ENCODE results near the gene MAP7.
"Not testable (repeated sequence)": the region's sequence is repeated elsewhere in the genome, so short reads cannot be mapped to it uniquely, and the experiment has no call there.

The MAP7 gene

DNA sequence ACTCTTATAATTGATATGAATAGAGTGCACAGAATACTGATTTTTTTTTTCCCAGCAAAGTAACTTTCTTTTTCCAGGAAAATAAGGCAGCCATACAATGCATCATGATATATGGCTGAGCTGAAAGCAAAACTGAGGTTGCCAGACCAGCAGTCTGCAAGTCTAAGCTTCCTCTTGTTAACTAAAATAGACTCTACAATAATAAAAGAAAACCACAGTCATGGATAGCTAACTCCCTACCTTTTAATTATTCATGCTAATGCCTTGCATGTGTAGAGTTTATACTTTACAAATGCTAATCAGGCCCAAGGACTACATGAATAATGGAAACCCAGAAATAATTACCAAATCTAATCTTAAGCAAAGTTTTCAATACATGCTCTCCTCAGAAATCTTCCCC is 47.4 kb downstream of the MAP7 start:
- no peak for DNase-seq (ENCODE audit: low read depth)

DNA sequence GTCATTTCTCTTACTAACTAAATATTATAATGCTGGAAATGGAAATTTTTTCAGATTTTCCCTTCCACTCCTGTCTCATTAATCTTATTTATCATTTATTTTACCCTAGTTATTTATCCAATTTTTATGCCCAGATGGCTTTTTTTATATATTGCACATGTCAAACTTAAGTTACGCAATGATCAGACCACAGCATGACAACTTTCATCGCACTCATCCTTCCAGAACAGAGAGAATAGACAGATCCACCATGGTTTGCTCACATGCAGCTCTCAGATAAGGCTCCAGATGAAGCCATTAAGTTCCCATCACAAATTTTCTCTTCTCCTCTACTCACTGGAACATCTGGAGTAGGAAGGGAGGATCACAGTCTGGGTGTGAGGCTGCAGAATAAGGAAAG is 48.7 kb downstream of the MAP7 start:
- no peak for DNase-seq (ENCODE audit: low read depth)

DNA sequence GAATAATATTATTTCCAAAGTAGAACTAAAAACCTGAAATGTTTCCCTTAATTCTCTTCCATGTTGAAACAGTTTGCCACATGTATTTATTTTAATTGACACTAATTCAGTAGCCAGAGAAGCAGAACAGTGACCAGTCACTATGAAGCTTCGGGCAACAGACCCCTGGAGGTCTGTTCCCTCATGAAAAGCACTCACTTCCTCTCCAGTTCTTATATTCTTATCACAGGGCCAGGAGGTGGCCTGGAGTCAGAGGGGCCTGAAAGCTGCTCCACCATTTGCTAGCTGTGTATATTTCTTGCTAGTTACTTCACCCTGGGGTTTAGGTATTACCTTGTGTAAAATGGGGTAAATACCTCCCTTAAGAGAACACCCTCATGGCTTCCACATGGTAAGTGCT is 49.1 kb downstream of the MAP7 start:
- DNase-seq (ENCODE audit: low read depth) = no peak

DNA sequence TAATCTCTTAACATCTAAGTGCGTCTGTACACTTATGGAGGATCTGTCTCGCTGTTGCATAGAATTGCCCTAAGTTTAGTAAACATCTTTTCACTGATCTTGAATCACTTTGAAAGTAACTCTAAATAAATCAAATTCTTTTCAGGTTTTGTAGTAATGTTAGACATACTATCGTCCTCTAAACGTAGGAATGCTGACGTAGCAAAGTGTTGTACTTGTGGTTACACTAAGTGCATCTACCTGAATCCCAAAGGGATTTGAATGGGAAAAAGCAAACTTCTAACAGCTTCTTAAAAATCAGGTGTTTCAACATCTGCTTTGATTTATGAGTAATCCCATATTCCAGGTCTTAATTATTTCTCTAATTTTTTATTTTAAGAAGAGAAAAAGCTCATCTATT is 49.8 kb downstream of the MAP7 start:
- no peak for DNase-seq (ENCODE audit: low read depth)

DNA sequence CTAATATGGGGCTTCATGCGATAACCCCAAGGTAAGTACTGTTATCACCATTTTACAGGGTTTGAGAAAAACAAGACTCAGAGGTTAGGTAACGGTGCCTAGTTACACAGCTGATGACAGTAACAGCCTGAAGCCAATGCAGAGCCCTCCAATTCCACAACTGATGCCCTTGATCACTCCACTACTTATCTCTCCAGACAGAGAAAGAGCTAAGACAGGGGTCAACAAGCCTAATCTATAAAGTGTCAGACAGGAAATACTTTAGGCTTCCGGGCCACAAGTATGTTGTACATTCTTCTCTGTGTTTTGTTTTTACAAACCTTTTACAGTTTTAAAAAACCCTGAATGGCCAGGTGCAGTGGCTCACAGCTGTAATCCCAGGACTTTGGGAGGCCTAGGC is 50.9 kb downstream of the MAP7 start:
- DNase-seq (ENCODE audit: low read depth) = no peak

DNA sequence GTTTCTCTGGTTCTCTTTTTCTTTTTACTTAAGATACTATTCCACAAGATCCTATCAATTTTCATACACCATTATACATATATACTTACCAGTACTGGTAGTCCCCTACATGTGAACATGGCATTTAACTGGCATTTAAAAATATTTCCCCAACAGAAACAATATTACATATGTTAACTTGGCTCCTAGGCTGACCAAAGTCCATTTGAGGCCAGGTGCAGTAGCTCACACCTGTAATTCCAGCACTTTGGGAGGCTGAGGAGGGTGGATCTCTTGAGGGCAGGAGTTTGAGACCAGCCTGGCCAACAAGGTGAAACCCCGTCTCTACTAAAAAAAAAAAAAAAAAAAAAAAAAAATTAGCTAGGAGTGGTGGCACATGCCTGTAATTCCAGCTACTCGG is 53.8 kb downstream of the MAP7 start:
- not testable (repeated sequence) for DNase-seq (ENCODE audit: low read depth)

DNA sequence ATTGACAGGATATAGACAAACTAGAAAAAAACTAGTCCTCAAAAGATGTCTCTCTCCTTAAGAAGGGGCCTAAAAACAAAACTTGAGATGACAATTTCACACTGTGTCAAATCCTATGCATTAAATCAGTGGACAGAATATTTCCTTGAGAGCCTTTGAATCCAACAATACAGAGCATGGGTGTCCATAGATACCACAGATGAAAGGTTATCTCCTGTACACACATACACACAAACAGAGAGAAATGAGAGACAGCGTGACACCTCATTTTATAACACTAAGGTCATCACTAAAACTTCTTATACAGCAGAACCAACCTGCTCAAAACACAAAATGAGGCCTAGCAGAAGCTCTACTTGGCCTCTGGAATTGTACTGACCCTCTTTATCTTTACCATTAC is 55.5 kb downstream of the MAP7 start:
- DNase-seq (ENCODE audit: low read depth) = no peak

DNA sequence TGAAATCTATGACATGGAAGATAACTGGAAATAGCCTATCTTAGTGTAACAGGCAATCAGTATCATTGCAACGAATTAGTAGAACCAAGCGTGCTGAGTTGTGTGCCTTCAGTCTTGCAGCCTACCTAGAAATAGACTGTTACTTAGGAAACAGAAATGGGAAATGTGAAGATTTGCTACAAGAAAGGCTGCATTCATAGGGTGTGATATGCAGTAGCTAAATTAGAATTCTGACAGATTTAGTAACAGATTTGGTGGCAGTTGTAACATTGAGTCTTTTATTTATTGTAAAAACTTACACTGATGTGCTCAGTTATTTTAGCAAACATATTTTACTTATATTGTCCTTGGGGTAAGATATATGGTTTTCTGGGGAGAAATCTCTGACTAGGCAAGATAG is 56.2 kb downstream of the MAP7 start:
- DNase-seq (ENCODE audit: low read depth) = no peak

DNA sequence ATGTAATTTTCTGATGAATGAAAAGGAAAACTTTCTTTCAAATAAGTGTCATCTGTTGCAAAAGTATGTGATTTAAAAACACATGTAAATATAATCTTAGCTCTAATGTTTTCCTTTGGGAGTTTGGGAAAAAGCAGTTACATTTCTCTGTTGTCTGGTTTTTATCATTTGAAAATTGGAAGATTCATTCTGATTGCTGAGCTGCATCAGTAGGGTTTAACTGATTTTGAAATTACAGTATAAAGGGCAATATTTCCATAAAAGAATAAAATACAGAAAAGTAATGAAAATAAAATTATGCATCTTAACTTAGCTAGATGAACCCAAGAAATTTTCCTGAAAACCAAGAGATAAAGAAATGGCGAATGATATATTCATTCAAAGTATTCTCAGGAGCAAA is 57.8 kb downstream of the MAP7 start:
- DNase-seq (ENCODE audit: low read depth) = no peak

DNA sequence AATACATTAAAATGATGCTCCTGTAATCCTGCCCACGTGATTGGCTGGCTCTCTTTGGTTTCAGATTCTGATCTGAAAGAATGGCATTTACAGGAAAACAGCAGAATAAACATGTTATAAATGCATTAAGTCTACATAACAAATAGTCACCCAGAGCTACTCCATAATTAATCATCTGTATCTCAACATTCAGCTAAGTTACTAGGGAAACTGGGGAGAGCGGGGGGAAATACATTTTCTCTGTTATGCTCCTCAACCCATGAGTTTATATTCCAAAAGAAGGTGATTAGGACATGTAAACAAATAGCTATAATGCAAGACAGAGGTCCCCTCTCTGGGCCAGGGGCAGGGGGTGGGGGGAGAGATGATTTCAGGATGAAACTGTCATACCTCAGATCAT is 58.5 kb downstream of the MAP7 start:
- no peak for DNase-seq (ENCODE audit: low read depth)

DNA sequence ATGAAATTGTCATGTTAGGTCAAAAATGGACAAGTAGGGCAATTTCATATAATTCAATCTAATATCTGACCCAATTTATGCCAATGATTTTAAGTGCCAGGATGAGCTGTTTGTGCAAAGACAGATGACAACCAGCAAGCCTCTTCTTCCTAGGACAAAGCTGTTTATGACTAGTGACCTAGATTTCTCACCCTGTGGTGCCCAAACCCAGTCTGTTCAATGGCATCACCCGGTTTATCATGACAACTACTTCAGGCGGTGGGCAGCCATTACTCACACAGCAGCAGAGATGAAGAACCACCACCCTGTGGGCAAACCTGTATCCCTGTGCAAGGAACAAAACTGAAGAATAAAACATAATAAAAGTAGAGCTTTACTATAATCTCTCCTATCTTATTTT is 59.0 kb downstream of the MAP7 start:
- DNase-seq (ENCODE audit: low read depth) = no peak

DNA sequence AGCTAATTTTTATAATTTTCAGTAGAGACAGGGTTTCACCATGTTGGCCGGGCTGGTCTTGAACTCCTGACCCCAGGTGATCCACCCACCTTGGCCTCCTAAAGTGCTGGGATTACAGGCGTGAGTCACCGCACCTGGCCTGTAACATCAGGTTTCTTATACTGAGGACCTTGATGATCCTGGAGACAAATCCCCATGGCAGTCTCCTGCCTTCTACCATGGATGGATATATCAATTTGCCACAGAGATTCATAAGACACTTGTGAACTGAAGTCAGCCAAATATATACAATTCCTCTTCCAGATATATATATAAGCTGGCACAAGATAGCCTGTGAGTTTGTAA is 60.6 kb downstream of the MAP7 start:
- DNase-seq (ENCODE audit: low read depth) = not testable (repeated sequence)

DNA sequence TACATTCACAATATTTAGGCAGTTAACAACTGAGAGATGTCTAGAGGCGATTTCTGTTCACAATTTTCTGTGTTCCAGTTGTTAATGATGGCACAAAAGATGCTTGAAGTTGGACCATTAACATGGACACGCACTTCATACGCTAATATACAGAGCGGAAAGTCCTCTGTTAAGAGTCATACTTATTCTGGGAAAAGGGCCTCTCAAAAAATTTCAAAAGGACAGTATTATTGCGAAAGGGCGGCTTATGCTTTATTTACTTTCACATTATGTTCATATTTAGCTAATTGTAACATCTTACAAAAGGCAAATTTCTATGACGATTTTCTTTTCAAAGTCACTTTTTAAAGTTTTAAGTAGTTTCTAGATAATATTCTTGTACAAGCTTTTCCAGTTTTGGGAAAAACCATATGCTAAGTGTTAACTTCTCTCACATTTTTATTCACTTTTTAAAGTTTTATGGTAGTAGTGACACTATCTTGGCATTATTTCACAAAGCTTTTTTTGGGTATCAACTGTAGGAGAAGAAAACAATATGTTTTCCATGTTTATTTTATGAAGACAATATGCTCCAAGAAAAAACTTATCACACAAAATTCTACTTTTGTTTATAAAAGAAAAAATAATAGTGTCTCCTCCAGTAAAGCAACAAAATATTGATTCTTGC is 62.3 kb downstream of the MAP7 start:
- no peak for DNase-seq (ENCODE audit: low read depth)

DNA sequence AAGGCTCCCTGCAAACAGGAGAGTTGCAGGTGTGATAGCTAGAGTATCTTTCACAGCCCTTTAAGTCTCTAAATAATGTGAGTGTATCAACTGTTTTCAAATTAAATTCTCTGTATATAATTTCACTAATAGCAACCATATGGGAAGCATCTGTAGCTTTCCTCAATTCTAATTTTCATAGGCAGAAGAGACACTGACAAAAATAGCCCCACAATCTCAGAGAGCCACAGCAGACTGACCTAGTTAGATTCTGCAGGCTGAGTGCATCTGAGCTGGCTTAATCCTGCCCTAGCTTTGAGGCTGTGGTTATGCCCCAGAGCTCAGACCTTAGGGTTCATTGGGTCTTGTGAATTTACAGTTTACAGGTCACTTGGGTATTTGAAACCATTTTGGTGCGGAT is 63.9 kb downstream of the MAP7 start:
- no peak for DNase-seq (ENCODE audit: low read depth)

DNA sequence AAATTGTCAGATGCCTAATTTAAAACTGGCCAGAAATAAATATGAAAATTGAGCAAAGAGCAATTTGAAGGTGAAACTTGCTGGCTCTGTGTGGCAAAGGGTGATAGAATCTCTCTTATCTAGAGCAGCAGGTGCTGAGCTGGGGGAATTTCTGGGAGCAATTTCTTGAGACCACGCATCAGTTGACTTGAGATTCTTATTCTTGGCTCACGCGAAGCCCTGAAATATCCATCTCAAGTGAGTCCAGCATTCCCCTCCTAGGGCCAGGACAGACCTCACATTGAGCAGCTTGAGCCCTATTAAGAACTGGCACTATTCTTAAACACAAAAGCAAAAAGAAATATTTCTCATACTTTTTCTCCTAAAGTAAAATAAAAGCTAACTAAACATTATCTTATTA is 66.3 kb downstream of the MAP7 start:
- no peak for DNase-seq (ENCODE audit: low read depth)

DNA sequence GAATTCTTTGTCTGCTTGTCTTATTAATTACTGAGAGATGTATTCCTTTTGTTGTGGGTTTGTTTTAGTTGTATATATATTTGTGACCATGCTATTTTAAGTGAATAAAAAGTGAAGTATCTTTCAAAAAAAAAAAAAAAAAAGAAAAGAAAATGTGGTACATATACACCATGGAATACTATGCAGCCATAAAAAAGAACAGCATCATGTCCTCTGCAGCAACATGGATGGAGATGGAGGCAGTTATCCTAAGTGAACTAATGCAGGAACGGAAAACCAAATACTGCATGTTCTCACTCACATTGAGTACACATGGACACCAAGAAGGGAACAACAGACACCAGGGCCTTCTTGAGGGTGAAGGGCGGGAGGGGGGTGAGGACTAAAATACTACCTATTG is 67.2 kb downstream of the MAP7 start:
- not testable (repeated sequence) for DNase-seq (ENCODE audit: low read depth)

DNA sequence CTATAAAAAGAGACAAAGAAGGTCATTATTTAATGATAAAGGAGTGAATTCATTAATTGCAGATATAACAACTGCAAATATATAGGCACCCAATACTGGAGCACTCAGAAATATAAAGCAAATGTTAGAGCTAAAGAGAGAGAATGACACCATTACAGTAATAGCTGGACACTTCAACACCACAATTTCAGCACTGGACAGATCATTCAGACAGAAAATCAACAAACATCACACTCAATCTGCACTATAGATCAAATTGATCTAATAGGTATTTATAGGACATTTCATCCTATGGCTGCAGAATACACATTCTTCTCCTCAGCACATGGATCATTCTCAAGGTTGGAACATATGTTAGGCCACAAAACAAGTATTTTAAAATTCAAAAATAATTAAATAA is 72.7 kb downstream of the MAP7 start:
- no peak for DNase-seq (ENCODE audit: low read depth)

DNA sequence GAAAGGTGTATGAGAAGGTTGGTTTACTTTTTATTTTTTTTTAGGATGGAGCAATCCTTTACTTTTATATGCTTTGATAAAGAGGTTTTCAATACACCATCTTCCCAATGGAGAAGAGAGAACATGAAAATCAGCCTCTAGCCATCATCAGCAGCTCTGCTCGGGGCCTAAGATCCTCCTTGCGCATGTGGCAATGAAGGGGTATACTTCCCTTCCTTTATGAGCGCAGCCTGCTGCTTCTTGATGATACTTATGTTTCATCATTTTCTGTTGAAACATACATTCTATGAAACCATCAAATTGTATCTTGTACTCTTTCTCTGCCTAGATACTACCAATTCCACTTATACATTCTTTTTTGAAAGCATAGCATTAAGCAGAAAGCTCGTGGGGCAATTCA is 74.5 kb downstream of the MAP7 start:
- no peak for DNase-seq (ENCODE audit: low read depth)

DNA sequence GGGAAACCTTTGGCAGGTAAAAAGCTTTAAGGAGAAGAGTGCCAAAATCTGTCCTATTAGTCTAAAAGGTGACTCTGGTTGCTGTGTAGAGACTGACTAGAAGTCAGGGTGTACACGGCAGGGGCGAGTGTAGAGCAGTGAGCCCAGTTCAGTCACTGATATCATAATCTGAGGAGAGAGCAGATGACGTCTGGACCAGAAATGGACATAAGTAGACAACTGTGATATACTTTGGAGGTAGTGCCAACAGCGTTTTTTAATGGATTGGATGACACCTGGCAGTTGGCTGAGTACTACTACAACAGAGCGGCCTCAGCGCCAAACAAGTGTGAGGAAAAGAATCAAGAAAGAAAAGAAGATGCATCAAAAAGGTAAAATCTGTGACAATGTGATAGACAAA is 76.0 kb downstream of the MAP7 start:
- no peak for DNase-seq (ENCODE audit: low read depth)

DNA sequence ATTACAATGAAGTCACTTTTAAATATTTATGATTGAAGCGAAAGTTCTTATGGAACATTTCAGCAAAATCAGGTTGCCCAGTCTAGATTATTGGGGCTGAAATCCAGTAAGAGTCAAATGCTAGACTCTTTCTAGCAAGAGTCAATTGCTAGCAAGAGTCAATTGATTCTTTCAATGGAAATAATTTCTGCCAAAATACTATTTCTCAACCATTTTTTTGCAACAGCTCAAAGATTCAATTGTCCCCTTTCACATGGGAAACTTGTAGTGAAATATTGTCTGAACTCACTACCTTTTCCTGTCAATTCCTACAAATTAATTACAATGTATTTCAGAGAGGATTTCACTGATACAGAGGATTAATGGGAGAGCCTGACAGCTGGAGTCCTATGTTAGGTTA is 78.3 kb downstream of the MAP7 start:
- DNase-seq (ENCODE audit: low read depth) = no peak

DNA sequence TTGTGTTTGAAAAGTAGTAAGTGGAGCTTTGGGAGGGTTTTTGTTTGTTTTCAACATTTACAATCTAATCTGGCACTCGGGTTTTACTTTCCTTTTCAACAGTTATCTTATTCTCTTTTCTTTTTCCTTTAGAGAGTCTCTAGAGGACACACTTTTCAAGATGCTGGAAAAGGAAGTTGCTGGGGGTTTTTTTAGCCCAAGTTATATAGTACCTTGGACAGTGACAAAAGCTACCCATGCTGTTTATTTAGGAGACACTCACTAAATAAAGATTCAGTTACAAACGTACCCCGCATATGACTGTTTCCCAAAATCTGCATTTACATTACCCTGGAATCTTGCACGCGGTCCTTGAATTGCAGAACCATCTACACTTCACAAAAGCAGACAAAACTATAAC is 78.8 kb downstream of the MAP7 start:
- DNase-seq (ENCODE audit: low read depth) = no peak

DNA sequence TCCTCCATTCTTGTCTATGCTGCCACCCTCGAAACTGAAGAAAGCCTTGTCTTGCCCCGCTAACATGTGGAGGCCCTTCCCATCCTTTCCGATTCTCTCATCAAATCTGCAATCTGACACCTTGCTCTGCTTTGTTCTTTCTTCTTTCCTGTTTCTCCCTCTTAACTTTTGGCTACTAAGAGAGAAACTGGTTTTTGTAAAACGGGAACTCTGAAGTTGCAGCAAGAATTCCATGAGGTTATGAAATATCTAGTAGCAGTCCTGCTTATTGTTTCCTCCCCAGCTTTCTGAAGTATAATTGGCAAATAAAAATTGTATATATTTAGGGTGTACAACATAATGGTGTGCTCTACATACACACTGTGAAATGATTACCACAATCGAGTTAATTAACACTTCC is 80.2 kb downstream of the MAP7 start:
- DNase-seq (ENCODE audit: low read depth) = no peak

DNA sequence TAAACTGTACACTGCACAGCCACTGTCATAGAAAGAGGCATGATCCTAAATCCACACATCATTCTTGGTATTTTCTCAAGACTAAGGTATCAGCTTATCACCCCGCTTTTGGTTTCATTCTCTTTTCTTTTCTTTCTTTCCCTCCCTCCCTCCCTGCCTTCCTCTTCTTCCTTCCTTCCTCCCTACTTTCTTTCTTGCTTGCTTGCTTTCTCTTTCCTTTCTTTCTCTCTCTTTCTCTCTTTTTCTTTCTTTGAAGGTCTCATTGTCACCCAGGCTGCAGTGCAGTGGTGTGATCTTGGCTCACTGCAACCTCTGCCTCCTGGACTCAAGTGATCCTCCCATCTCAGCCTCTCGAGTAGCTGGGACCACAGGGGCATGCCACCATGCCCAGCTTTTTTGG is 81.1 kb downstream of the MAP7 start:
- DNase-seq (ENCODE audit: low read depth) = no peak

DNA sequence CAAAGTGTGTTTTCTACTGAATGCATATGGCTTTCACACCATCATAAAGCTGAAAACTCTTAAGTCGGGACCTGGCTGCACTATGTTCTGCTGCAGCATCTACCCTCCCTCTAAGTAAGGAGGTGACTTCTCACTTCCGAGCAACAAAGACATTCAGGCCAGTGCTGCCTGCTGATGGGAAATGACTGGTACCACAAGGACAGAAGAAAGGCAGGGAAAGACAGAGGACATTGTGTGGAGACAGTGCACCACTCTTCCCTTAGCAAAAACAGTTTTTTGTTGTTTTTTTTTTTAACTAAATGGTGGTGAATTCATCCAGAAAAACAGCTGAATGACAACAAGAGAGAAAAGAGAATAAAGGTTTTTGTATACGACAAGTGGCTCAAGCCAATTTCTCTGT is 81.5 kb downstream of the MAP7 start:
- no peak for DNase-seq (ENCODE audit: low read depth)

DNA sequence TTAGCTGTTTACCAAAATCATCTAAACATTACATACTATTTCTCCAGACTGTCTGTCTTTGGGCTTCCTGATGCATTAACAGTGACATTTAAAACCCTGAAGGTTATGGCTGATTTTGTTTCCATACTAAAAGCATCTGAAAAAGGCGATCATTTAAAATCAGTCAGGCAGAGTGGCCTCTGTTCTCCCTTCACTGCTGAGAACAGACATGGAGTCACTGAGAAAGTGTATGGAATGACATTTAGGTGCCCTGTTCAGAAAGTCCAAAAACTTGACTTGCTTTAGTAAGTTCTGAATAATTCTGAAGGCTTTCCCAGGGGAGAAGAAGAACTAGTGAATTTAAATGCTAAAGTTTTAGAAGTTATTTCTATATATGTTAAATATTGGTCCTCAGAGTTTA is 83.0 kb downstream of the MAP7 start:
- no peak for DNase-seq (ENCODE audit: low read depth)

All from non-pigmented ciliary epithelial cell (primary cell).